GM19238 (cell line): ENCODE results near the gene SCMH1.

Experiments used
- DNase-seq: peaks from one replicate; pipeline ENCODE4 v3.0.0; 2011; ENCODE audit warnings: low spot score; ENCODE audit not compliant: insufficient read length

Gene SCMH1

GRCh38 chr1:41100170-41100569 lies 141.9 kb downstream of the SCMH1 start:
- no peak for DNase-seq

- no peak for DNase-seq
Observed at GRCh38 chr1:41098730-41099460, 143.2 kb downstream of the SCMH1 start.

GRCh38 chr1:41097105-41097504 lies 145.0 kb downstream of the SCMH1 start:
- no peak for DNase-seq

- no peak for DNase-seq
Observed at GRCh38 chr1:41093826-41094225, 148.3 kb downstream of the SCMH1 start.

- no peak for DNase-seq
Observed at GRCh38 chr1:41086921-41087320, 155.2 kb downstream of the SCMH1 start.

GRCh38 chr1:41078616-41079015 lies 163.5 kb downstream of the SCMH1 start:
- DNase-seq, result no peak

- no peak for DNase-seq
Observed at GRCh38 chr1:41078193-41078592, 163.9 kb downstream of the SCMH1 start.

- no peak for DNase-seq
Observed at GRCh38 chr1:41073971-41074370, 168.1 kb downstream of the SCMH1 start.

GRCh38 chr1:41072051-41072450 lies 170.1 kb downstream of the SCMH1 start:
- DNase-seq, result no peak

GRCh38 chr1:41056907-41057306 lies 185.2 kb downstream of the SCMH1 start:
- no peak for DNase-seq

GRCh38 chr1:41053316-41053715 lies 188.8 kb downstream of the SCMH1 start:
- DNase-seq, result no peak

GRCh38 chr1:41051022-41051421 lies 191.1 kb downstream of the SCMH1 start:
- DNase-seq, result no peak

- DNase-seq, result no peak
Observed at GRCh38 chr1:41048540-41048939, 193.6 kb downstream of the SCMH1 start.

- DNase-seq, result no peak
Observed at GRCh38 chr1:41046347-41046775, 195.7 kb downstream of the SCMH1 start.

- no peak for DNase-seq
Observed at GRCh38 chr1:41045740-41046139, 196.4 kb downstream of the SCMH1 start.

- DNase-seq, result no peak
Observed at GRCh38 chr1:41044187-41044586, 197.9 kb downstream of the SCMH1 start.

GRCh38 chr1:41041614-41042270 lies 200.4 kb downstream of the SCMH1 start:
- no peak for DNase-seq

GRCh38 chr1:41038110-41038509 lies 204.0 kb downstream of the SCMH1 start:
- no peak for DNase-seq

- DNase-seq, result no peak
Observed at GRCh38 chr1:41037116-41037903, 204.8 kb downstream of the SCMH1 start.

- DNase-seq, result no peak
Observed at GRCh38 chr1:41033272-41033671, 208.8 kb downstream of the SCMH1 start.

- no peak for DNase-seq
Observed at GRCh38 chr1:41032147-41032546, 210.0 kb downstream of the SCMH1 start.
